ENCODE measurements around the gene FRMD1. TPM values are rescaled to one million over a fixed set of nuclear protein-coding genes. Genes with fewer than 3 reads are reported as not detected.

The FRMD1 gene
- total RNA-seq, 1 experiment from 2014 or later, result not detected

GRCh38 chr6:168109171-168109570 is 30.2 kb upstream of the FRMD1 start:
- no peak overlapping the region for H3K4me3 ChIP-seq
- intact Hi-C loops (cut with micrococcal nuclease; ENCODE audit: unreplicated experiment), result no loop called here
- H3K27ac ChIP-seq, result no peak overlapping the region
- no peak for DNase-seq
- no peaks in the 10 kb centered on the region for H3K9me3 ChIP-seq (ENCODE audit: insufficient read depth, low read depth)
- no TSS peak for BruUV-seq (replicated peaks)
- H3K36me3 ChIP-seq (ENCODE audit: low read depth), result no peaks in the 10 kb centered on the region
- no peak overlapping the region for H2AFZ ChIP-seq
- H3K9me2 ChIP-seq (ENCODE audit: insufficient read depth), result no peaks in the 10 kb centered on the region
- H3K27me3 ChIP-seq (ENCODE audit: insufficient read depth, low read depth), result peaks cover 99% of the 10 kb centered on the region
- CTCF ChIA-PET, result no interaction called here
- no peaks in the 10 kb centered on the region for H3K4me1 ChIP-seq (replicated peaks; ENCODE audit: insufficient read depth)
- no peak overlapping the region for H3K4me2 ChIP-seq
- H4K20me1 ChIP-seq (ENCODE audit: insufficient read depth), result no peaks in the 10 kb centered on the region
- TF ChIP-seq EZH2 (IDR thresholded peaks at IDR 0.05; ENCODE audit: low read depth) (no peak), CTCF (conservative IDR thresholded peaks at IDR 0.05) (no peak)
- no peaks in the 10 kb centered on the region for H3K79me2 ChIP-seq (ENCODE audit: low read depth)
- H3F3A ChIP-seq (ENCODE audit: insufficient read depth, low read depth), result no peaks in the 10 kb centered on the region
- POLR2A ChIA-PET (ENCODE audit: unreplicated experiment), result no interaction called here

- Histone ChIP-seq H3K4me3 (no peak overlapping the region), H4K20me1 (ENCODE audit: insufficient read depth) (no peaks in the 10 kb centered on the region), H3K4me2 (no peak overlapping the region), H3K79me2 (ENCODE audit: low read depth) (no peaks in the 10 kb centered on the region), H3K4me1 (replicated peaks; ENCODE audit: insufficient read depth) (no peaks in the 10 kb centered on the region), H3F3A (ENCODE audit: insufficient read depth, low read depth) (no peaks in the 10 kb centered on the region), H2AFZ (no peak overlapping the region), H3K9me3 (ENCODE audit: insufficient read depth, low read depth) (no peaks in the 10 kb centered on the region), H3K27me3 (ENCODE audit: insufficient read depth, low read depth) (peaks cover 98% of the 10 kb centered on the region), H3K9me2 (ENCODE audit: insufficient read depth) (no peaks in the 10 kb centered on the region), H3K27ac (no peak overlapping the region), H3K36me3 (ENCODE audit: low read depth) (no peaks in the 10 kb centered on the region)
- intact Hi-C loops (cut with micrococcal nuclease; ENCODE audit: unreplicated experiment), result no loop called here
- no peak for TF ChIP-seq EZH2 (IDR thresholded peaks at IDR 0.05; ENCODE audit: low read depth)
- no peak for TF ChIP-seq CTCF (conservative IDR thresholded peaks at IDR 0.05)
- POLR2A ChIA-PET (ENCODE audit: unreplicated experiment), result no interaction called here
- no peak for DNase-seq
- CTCF ChIA-PET, result no interaction called here
- no TSS peak for BruUV-seq (replicated peaks)
Observed at GRCh38 chr6:168107191-168107983, 28.4 kb upstream of the FRMD1 start.

- Histone ChIP-seq H3K9me2 (ENCODE audit: insufficient read depth) (no peaks in the 10 kb centered on the region), H3K4me2 (no peak overlapping the region), H2AFZ (no peak overlapping the region), H3F3A (ENCODE audit: insufficient read depth, low read depth) (no peaks in the 10 kb centered on the region), H3K4me1 (replicated peaks; ENCODE audit: insufficient read depth) (no peaks in the 10 kb centered on the region), H3K9me3 (ENCODE audit: insufficient read depth, low read depth) (no peaks in the 10 kb centered on the region), H3K36me3 (ENCODE audit: low read depth) (no peaks in the 10 kb centered on the region), H3K27me3 (ENCODE audit: insufficient read depth, low read depth) (peaks cover 98% of the 10 kb centered on the region), H3K79me2 (ENCODE audit: low read depth) (no peaks in the 10 kb centered on the region), H3K27ac (no peak overlapping the region), H3K4me3 (no peak overlapping the region), H4K20me1 (ENCODE audit: insufficient read depth) (no peaks in the 10 kb centered on the region)
- intact Hi-C loops (cut with micrococcal nuclease; ENCODE audit: unreplicated experiment), result no loop called here
- ChIA-PET CTCF (no interaction called here), POLR2A (ENCODE audit: unreplicated experiment) (no interaction called here)
- BruUV-seq (replicated peaks), result no TSS peak
- DNase-seq, result no peak
- TF ChIP-seq CTCF (conservative IDR thresholded peaks at IDR 0.05), result no peak
- TF ChIP-seq EZH2 (IDR thresholded peaks at IDR 0.05; ENCODE audit: low read depth), result no peak
Observed at GRCh38 chr6:168106633-168107005, 27.6 kb upstream of the FRMD1 start.

All from PC-9 (cell line).